GM23338 (cell line): Measurements from ENCODE around the gene RAX. TPM values are rescaled to one million over a fixed set of nuclear protein-coding genes. Genes with fewer than 3 reads are reported as not detected.
"Not testable (repeated sequence)": the region's sequence is repeated elsewhere in the genome, so short reads cannot be mapped to it uniquely, and the experiment has no call there.

ENCODE experiments used
- ATAC-seq: fragments of 200-7000 bp; cut with Tn5 transposase; 3 replicates; pipeline ENCODE4 v1.9.1; 2020
- DNase-seq: peaks from one replicate; pipeline ENCODE4 v3.0.0-alpha.2; 2015; ENCODE audit warnings: low spot score
- H2AFZ ChIP-seq: fragments of 200-600 bp; sonication (generic); 2 replicates; pipeline ENCODE4 v1.8.0; 2016; ENCODE audit warnings: antibody characterized with exemption, mild to moderate bottlenecking, moderate library complexity
- H3F3A ChIP-seq: fragments of 200-600 bp; sonication (generic); replicated peaks from 2 replicates; pipeline ENCODE4 v1.8.0; 2017; ENCODE audit warnings: antibody characterized with exemption, mixed run types, low read depth
- H3K27ac ChIP-seq: fragments of 200-600 bp; sonication (generic); 2 replicates; pipeline ENCODE4 v1.6.1; 2016; ENCODE audit warnings: low read depth
- H3K27me3 ChIP-seq: fragments of 200-600 bp; sonication (generic); 2 replicates; pipeline ENCODE4 v1.8.0; 2016; ENCODE audit warnings: mild to moderate bottlenecking, mixed run types, moderate library complexity; ENCODE audit not compliant: insufficient read depth
- H3K36me3 ChIP-seq: fragments of 200-600 bp; sonication (generic); 2 replicates; pipeline ENCODE4 v1.8.0; 2016; ENCODE audit warnings: mild to moderate bottlenecking; ENCODE audit not compliant: insufficient read depth
- H3K4me1 ChIP-seq: fragments of 200-600 bp; sonication (generic); 2 replicates; pipeline ENCODE4 v1.8.0; 2016; ENCODE audit warnings: mild to moderate bottlenecking, moderate library complexity; ENCODE audit not compliant: insufficient read depth
- H3K4me2 ChIP-seq: fragments of 200-600 bp; sonication (generic); 2 replicates; pipeline ENCODE4 v1.7.1; 2017; ENCODE audit warnings: mixed run types
- H3K4me3 ChIP-seq: fragments of 200-600 bp; sonication (generic); 2 replicates; pipeline ENCODE4 v1.6.1; 2016; ENCODE audit warnings: mixed run types
- H3K79me2 ChIP-seq: fragments of 200-600 bp; sonication (generic); replicated peaks from 2 replicates; pipeline ENCODE4 v1.8.0; 2017; ENCODE audit warnings: mild to moderate bottlenecking; ENCODE audit not compliant: insufficient read depth
- H3K9me2 ChIP-seq: fragments of 200-600 bp; sonication (generic); 2 replicates; pipeline ENCODE4 v1.8.0; 2017; ENCODE audit not compliant: insufficient read depth
- H4K20me1 ChIP-seq: fragments of 200-600 bp; sonication (generic); replicated peaks from 2 replicates; pipeline ENCODE4 v1.8.0; 2017; ENCODE audit warnings: mild to moderate bottlenecking; ENCODE audit not compliant: insufficient read depth
- H3K27ac Mint-ChIP-seq: 2 replicates; pipeline ENCODE4 v1.8.0; 2020; ENCODE audit warnings: inconsistent platforms, mild to moderate bottlenecking, moderate library complexity, mixed read lengths
- H3K27me3 Mint-ChIP-seq: 3 replicates; pipeline ENCODE4 v1.8.0; 2022; ENCODE audit warnings: low read depth, mild to moderate bottlenecking, moderate library complexity, mixed read lengths, inconsistent platforms; ENCODE audit not compliant: insufficient read depth, poor library complexity
- H3K36me3 Mint-ChIP-seq: 3 replicates; pipeline ENCODE4 v1.8.0; 2021; ENCODE audit warnings: low read depth, mild to moderate bottlenecking, inconsistent platforms, moderate library complexity, mixed read lengths
- H3K4me1 Mint-ChIP-seq: 3 replicates; pipeline ENCODE4 v1.8.0; 2020; ENCODE audit warnings: mild to moderate bottlenecking, inconsistent platforms, mixed read lengths
- H3K4me3 Mint-ChIP-seq: 3 replicates; pipeline ENCODE4 v1.8.0; 2021; ENCODE audit warnings: moderate library complexity, mild to moderate bottlenecking, inconsistent platforms, mixed read lengths
- H3K9me3 Mint-ChIP-seq: 3 replicates; pipeline ENCODE4 v1.8.0; 2020; ENCODE audit warnings: moderate library complexity, mild to moderate bottlenecking, inconsistent platforms, mixed read lengths
- ETS1 ChIP-seq: IDR thresholded peaks from 2 replicates; pipeline ENCODE4 v1.6.1; 2016; ENCODE audit warnings: antibody characterized with exemption
- EZH2 ChIP-seq: fragments of 200-600 bp; sonication (generic); IDR thresholded peaks from one replicate; pipeline ENCODE4 v1.8.0; 2017; ENCODE audit warnings: antibody characterized with exemption, mild to moderate bottlenecking, low read depth; ENCODE audit not compliant: unreplicated experiment
- ZNF462 ChIP-seq: fragments of 250-450 bp; sonication (Bioruptor Pico); IDR thresholded peaks from 2 replicates; pipeline ENCODE4 v1.5.0; 2020; ENCODE audit warnings: mild to moderate bottlenecking, moderate library complexity
- polyA plus RNA-seq: library from polyadenylated mRNA; unstranded; fragments of >200 nt; fragmentation: Nextera tagmentation; extraction: Ambion mirVana; gene quantifications from 2 replicates; pipeline ENCODE4 v1.2.1, GENCODE V29; 2016
- total RNA-seq: library from RNA; depleted of rRNA; stranded (reverse); fragments of >200 nt; shearing (Covaris generic); gene quantifications from 2 replicates; pipeline ENCODE4 v1.2.3, GENCODE V29; 2014
- TF ChIP-seq, protein P1 (sequence below), 2 experiments: fragments of 200-600 bp in 1 of 2; sonication (generic) in 1 of 2; conservative IDR thresholded peaks; 2 replicates each; pipeline versions ENCODE4 v1.5.1 to v1.6.1; 2016 to 2017; ENCODE audit warnings: antibody characterized with exemption in 2 of 2, low read depth in 2 of 2, mild to moderate bottlenecking in 2 of 2, moderate library complexity in 1 of 2

RAX gene
- total and polyA plus RNA-seq, 2 experiments from 2014 or later: 0.03 to 0.16 TPM

GRCh38 chr18:59264121-59264571, 9.1 kb downstream of the RAX start:
- H3K9me3 Mint-ChIP-seq: peaks cover 7% of the 10 kb centered on the region; the same call in 2 of the 3 replicates
- ATAC-seq (peak; percentile 16), DNase-seq (peak; percentile 74)
- Histone ChIP-seq H2AFZ (peak overlapping the region; percentile 76; the same call in 1 of the 2 replicates), H4K20me1 (peaks cover 10% of the 10 kb centered on the region; the same call in 1 of the 2 replicates), H3K27me3 (peaks cover 98% of the 10 kb centered on the region), H3K9me2 (no peaks in the 10 kb centered on the region), H3F3A (0 out of 2 replicates have a peak, but pooled peaks cover 3% of the 10 kb centered on the region), H3K36me3 (no peaks in the 10 kb centered on the region; the same call in 1 of the 2 replicates), H3K4me1 (peaks cover 37% of the 10 kb centered on the region), H3K79me2 (no peaks in the 10 kb centered on the region), H3K4me2 (peak overlapping the region; percentile 79), H3K27ac (no peak overlapping the region), H3K4me3 (peak overlapping the region; percentile 57)
- peaks cover 23% of the 10 kb centered on the region for H3K4me1 Mint-ChIP-seq
- H3K36me3 Mint-ChIP-seq: no peaks in the 10 kb centered on the region; the same call in 2 of the 3 replicates
- H3K4me3 Mint-ChIP-seq: peak overlapping the region; percentile 67
- peak; percentile 31 for TF ChIP-seq EZH2
- TF ChIP-seq, protein P1, sequence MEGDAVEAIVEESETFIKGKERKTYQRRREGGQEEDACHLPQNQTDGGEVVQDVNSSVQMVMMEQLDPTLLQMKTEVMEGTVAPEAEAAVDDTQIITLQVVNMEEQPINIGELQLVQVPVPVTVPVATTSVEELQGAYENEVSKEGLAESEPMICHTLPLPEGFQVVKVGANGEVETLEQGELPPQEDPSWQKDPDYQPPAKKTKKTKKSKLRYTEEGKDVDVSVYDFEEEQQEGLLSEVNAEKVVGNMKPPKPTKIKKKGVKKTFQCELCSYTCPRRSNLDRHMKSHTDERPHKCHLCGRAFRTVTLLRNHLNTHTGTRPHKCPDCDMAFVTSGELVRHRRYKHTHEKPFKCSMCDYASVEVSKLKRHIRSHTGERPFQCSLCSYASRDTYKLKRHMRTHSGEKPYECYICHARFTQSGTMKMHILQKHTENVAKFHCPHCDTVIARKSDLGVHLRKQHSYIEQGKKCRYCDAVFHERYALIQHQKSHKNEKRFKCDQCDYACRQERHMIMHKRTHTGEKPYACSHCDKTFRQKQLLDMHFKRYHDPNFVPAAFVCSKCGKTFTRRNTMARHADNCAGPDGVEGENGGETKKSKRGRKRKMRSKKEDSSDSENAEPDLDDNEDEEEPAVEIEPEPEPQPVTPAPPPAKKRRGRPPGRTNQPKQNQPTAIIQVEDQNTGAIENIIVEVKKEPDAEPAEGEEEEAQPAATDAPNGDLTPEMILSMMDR (conservative IDR thresholded peaks at IDR 0.05; ENCODE audit: low read depth in 2 of 2): no peak
- no peak overlapping the region for H3K27ac Mint-ChIP-seq
- H3K27me3 Mint-ChIP-seq: peaks cover 86% of the 10 kb centered on the region

GRCh38 chr18:59263661-59264060, 9.6 kb downstream of the RAX start:
- H3K27me3 ChIP-seq: peaks cover 94% of the 10 kb centered on the region
- no peak overlapping the region for H2AFZ ChIP-seq
- no peaks in the 10 kb centered on the region for H3K9me2 ChIP-seq
- H3K36me3 ChIP-seq: no peaks in the 10 kb centered on the region; the same call in 1 of the 2 replicates
- H3K4me3 ChIP-seq: peak overlapping the region; percentile 57
- TF ChIP-seq EZH2: peak; percentile 35
- TF ChIP-seq ETS1: no peak
- no peak for TF ChIP-seq ZNF462 (CRISPR knock-in tag)
- no peaks in the 10 kb centered on the region for H3K79me2 ChIP-seq
- DNase-seq: no peak
- peak overlapping the region; percentile 79 for H3K4me2 ChIP-seq
- H3K27ac Mint-ChIP-seq: no peak overlapping the region
- peaks cover 7% of the 10 kb centered on the region; the same call in 1 of the 3 replicates for H3K9me3 Mint-ChIP-seq
- no peak for ATAC-seq
- H3K4me1 ChIP-seq: peaks cover 36% of the 10 kb centered on the region
- H3F3A ChIP-seq: 0 out of 2 replicates have a peak, but pooled peaks cover 3% of the 10 kb centered on the region
- H3K4me1 Mint-ChIP-seq: peaks cover 22% of the 10 kb centered on the region
- no peaks in the 10 kb centered on the region; the same call in 2 of the 3 replicates for H3K36me3 Mint-ChIP-seq
- peak overlapping the region; percentile 67 for H3K4me3 Mint-ChIP-seq
- H3K27ac ChIP-seq: no peak overlapping the region
- H4K20me1 ChIP-seq: peaks cover 10% of the 10 kb centered on the region; the same call in 1 of the 2 replicates
- peaks cover 83% of the 10 kb centered on the region for H3K27me3 Mint-ChIP-seq

- not testable (repeated sequence) for H3K4me3 Mint-ChIP-seq, DNase-seq, ATAC-seq, H3K4me1 Mint-ChIP-seq, H3K79me2 ChIP-seq, H3K4me2 ChIP-seq, H4K20me1 ChIP-seq, H3K4me3 ChIP-seq, H3K27ac Mint-ChIP-seq, H2AFZ ChIP-seq, H3K27ac ChIP-seq, H3F3A ChIP-seq, H3K9me2 ChIP-seq, H3K36me3 ChIP-seq, H3K36me3 Mint-ChIP-seq
- Histone ChIP-seq H3K27me3 (peaks cover 86% of the 10 kb centered on the region), H3K4me1 (peaks cover 23% of the 10 kb centered on the region)
- H3K9me3 Mint-ChIP-seq: peaks cover 16% of the 10 kb centered on the region; the same call in 2 of the 3 replicates
- peaks cover 69% of the 10 kb centered on the region for H3K27me3 Mint-ChIP-seq
Observed at GRCh38 chr18:59262243-59262642, 11.0 kb downstream of the RAX start.
